RWPE1 (cell line): ENCODE measurements around the gene EDA.

ENCODE experiments used
- CTCF ChIA-PET: fragments of 350-600 bp; sonication (Branson Sonifier 250); formaldehyde crosslinking; extraction: SDS; loops from one replicate; lab custom pipeline; 2021; lab: Yijun Ruan, JAX
- POLR2A ChIA-PET: fragments of 400-600 bp; formaldehyde crosslinking; extraction: SDS; loops from one replicate; lab custom pipeline; 2020; ENCODE audit warnings: antibody characterized with exemption; ENCODE audit not compliant: low non-redundant PET; lab: Yijun Ruan, JAX
- DNase-seq: peaks from one replicate; pipeline ENCODE4 v3.0.0; 2012; ENCODE audit warnings: low spot score
- H3K27ac ChIP-seq: fragments of 450-650 bp; 2 replicates; pipeline ENCODE4 v1.5.1; 2017
- TF ChIP-seq, protein P1 (sequence below): fragments of 450-650 bp; conservative IDR thresholded peaks from 2 replicates; pipeline ENCODE4 v1.5.1; 2017; ENCODE audit warnings: low read depth, mild to moderate bottlenecking

The EDA gene

DNA sequence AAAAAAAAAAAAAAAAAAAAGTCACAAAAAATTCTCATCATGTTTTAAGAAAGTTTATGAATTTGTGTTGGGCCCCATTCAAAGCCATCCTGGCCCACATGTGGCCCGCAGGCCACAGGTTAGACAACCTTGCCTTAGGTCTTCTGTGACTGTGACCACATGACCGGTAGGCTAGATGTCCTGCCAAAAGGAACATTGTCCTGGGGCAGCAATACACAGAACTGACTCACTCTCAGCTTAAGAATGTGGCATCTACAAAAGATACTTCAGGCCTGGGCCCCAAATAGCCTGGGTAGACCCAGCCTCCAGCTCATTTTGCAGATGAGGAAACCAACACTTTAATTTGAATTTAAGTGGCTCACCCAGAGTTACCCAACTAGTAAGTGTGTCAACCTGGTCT is 423.8 kb downstream of the EDA start:
- CTCF ChIA-PET = interaction anchor here (0.7 kb wide), 1 partner anchor 56 kb away, joined by 3 read pairs; no protein-coding TSS in a partner anchor
- TF ChIP-seq, protein P1, sequence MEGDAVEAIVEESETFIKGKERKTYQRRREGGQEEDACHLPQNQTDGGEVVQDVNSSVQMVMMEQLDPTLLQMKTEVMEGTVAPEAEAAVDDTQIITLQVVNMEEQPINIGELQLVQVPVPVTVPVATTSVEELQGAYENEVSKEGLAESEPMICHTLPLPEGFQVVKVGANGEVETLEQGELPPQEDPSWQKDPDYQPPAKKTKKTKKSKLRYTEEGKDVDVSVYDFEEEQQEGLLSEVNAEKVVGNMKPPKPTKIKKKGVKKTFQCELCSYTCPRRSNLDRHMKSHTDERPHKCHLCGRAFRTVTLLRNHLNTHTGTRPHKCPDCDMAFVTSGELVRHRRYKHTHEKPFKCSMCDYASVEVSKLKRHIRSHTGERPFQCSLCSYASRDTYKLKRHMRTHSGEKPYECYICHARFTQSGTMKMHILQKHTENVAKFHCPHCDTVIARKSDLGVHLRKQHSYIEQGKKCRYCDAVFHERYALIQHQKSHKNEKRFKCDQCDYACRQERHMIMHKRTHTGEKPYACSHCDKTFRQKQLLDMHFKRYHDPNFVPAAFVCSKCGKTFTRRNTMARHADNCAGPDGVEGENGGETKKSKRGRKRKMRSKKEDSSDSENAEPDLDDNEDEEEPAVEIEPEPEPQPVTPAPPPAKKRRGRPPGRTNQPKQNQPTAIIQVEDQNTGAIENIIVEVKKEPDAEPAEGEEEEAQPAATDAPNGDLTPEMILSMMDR = no peak
- no peak overlapping the region for H3K27ac ChIP-seq
- POLR2A ChIA-PET = no interaction called here
- DNase-seq = no peak

- TF ChIP-seq, protein P1 = no peak
- ChIA-PET CTCF (interaction anchor here (0.6 kb wide), 1 partner anchor 1329 kb away, joined by 3 read pairs; no protein-coding TSS in a partner anchor), POLR2A (no interaction called here)
- no peak for DNase-seq
- no peak overlapping the region for H3K27ac ChIP-seq
These were observed 426.1 kb downstream of the EDA start for GRCh38 chrX:70041993-70042392.

DNA sequence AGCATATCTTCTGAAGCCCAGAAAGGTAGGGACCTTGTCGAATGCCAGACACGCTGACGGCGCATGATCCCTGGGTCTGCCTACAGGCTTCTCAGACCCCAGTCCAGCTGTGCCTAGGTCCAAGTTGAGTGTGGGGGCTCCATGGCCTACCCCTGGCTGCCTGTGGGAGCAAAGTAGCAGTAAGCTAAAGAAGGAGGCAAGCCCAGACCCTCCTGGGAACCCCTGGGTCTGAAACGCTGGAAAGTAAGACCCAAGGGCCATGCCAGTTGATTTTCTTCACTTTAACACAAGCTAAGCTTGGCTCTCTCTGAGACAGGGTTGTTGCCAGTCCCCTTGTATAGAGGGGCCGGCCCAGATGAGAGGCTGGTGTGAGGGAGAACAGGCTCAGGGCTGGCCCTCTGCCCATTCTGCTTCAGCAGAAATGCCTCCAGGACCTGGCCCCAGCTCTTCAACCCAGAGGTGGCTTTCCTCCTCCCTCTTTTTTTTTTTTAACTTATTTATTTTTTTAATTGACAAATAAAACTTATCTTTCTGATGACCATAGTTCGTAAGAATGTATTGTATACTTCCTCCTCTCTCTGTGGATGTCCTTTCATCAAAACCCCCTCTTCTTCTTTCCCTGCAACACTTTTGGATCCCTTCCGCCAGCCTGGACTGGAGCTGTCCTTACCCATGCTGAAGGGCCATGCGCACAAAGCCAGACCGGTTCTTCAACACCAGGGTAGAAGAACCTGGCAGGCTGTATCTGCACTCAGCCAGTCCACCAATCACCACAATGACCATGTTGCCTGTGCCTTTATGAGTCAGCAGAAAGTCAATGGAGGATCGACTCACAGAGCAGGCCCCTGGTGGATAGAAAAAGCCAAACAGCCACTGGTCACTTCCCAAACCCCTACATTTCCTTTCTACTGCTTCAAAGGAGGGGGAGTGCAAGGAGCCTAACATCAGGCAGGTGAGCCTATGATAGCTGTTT is 426.8 kb downstream of the EDA start:
- H3K27ac ChIP-seq = no peak overlapping the region
- ChIA-PET POLR2A (no interaction called here), CTCF (no interaction called here)
- TF ChIP-seq, protein P1 = no peak
- no peak for DNase-seq

GRCh38 chrX:70043685-70044084 is 427.8 kb downstream of the EDA start:
- no peak for DNase-seq
- no peak overlapping the region for H3K27ac ChIP-seq
- POLR2A ChIA-PET = no interaction called here
- TF ChIP-seq, protein P1 = no peak
- CTCF ChIA-PET = no interaction called here

- POLR2A ChIA-PET = no interaction called here
- CTCF ChIA-PET = no interaction called here
These were observed 428.8 kb downstream of the EDA start for GRCh38 chrX:70044541-70045245.

DNA sequence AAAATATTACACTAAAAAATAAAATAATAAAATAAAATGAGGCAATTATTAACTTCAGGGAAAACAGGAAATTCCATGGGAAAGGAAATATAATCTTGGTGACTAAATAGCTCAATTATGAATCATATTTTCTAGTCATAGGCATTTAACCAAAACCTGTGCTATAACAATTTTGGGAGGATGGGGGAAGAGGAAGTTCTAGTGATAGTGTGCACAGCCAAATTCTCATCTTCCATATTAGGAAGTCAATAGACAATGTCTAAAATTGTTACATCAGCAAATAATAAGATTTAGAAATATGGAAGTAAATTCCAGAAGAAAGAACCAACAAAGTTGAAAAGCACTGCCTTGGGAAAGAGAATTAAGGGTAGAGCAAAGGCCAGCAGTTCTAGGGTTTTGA is 431.1 kb downstream of the EDA start:
- DNase-seq = peak; percentile 31
- POLR2A ChIA-PET = no interaction called here
- CTCF ChIA-PET = no interaction called here
- H3K27ac ChIP-seq = peak overlapping the region; percentile 40; the same call in 1 of the 2 replicates
- TF ChIP-seq, protein P1 = no peak

More at GRCh38 chrX:70044541-70045245, 428.8 kb downstream of the EDA start:
- DNase-seq = no peak
- TF ChIP-seq, protein P1 = no peak
- H3K27ac ChIP-seq = no peak overlapping the region
